Neural progenitor cell (in vitro differentiated cells): ENCODE data around the gene SPP1. TPM values are rescaled to one million over a fixed set of nuclear protein-coding genes. Genes with fewer than 3 reads are reported as not detected.

Experiments
- DNase-seq: peaks from one replicate; pipeline ENCODE4 v3.0.0-alpha.2; 2016; ENCODE audit warnings: low spot score
- H2AFZ ChIP-seq: fragments of 200-600 bp; sonication (generic); replicated peaks from 2 replicates; pipeline ENCODE4 v1.6.1; 2016; ENCODE audit warnings: antibody characterized with exemption
- H3F3A ChIP-seq: fragments of 200-600 bp; sonication (generic); 2 replicates; pipeline ENCODE4 v1.6.1; 2016; ENCODE audit warnings: antibody characterized with exemption, low read depth
- H3K27ac ChIP-seq: fragments of 200-600 bp; sonication (generic); 2 replicates; pipeline ENCODE4 v1.5.1; 2016; ENCODE audit warnings: mild to moderate bottlenecking
- H3K27me3 ChIP-seq: fragments of 200-600 bp; sonication (generic); 2 replicates; pipeline ENCODE4 v1.6.1; 2016; ENCODE audit warnings: mild to moderate bottlenecking, moderate library complexity
- H3K36me3 ChIP-seq: fragments of 200-600 bp; sonication (generic); 2 replicates; pipeline ENCODE4 v1.5.1; 2016
- H3K4me1 ChIP-seq: fragments of 200-600 bp; sonication (generic); 2 replicates; pipeline ENCODE4 v1.6.1; 2016; ENCODE audit warnings: mixed run types
- H3K4me2 ChIP-seq: fragments of 200-600 bp; sonication (generic); 2 replicates; pipeline ENCODE4 v1.6.1; 2016
- H3K4me3 ChIP-seq: fragments of 200-600 bp; sonication (generic); 2 replicates; pipeline ENCODE4 v1.5.1; 2016
- H3K79me2 ChIP-seq: fragments of 200-600 bp; sonication (generic); 2 replicates; pipeline ENCODE4 v1.6.1; 2016; ENCODE audit warnings: low read depth
- H3K9ac ChIP-seq: fragments of 200-600 bp; sonication (generic); 2 replicates; pipeline ENCODE4 v1.6.1; 2016
- H3K9me3 ChIP-seq: fragments of 200-600 bp; sonication (generic); 2 replicates; pipeline ENCODE4 v1.5.1; 2016; ENCODE audit warnings: low read depth
- H4K20me1 ChIP-seq: fragments of 200-600 bp; sonication (generic); 2 replicates; pipeline ENCODE4 v1.6.1; 2016; ENCODE audit warnings: low read depth
- H3K27ac Mint-ChIP-seq: 3 replicates; pipeline ENCODE4 v1.8.0; 2021; ENCODE audit warnings: mixed read lengths
- H3K27me3 Mint-ChIP-seq: 2 replicates; pipeline ENCODE4 v1.8.0; 2022; ENCODE audit warnings: low read depth, mild to moderate bottlenecking, inconsistent platforms, moderate library complexity, mixed read lengths; ENCODE audit not compliant: insufficient read depth
- H3K36me3 Mint-ChIP-seq: 3 replicates; pipeline ENCODE4 v1.8.0; 2021; ENCODE audit warnings: mixed read lengths
- H3K4me1 Mint-ChIP-seq: 3 replicates; pipeline ENCODE4 v1.8.0; 2021; ENCODE audit warnings: mixed read lengths
- H3K4me3 Mint-ChIP-seq: 3 replicates; pipeline ENCODE4 v1.8.0; 2021; ENCODE audit warnings: mild to moderate bottlenecking, moderate library complexity, mixed read lengths
- H3K9me3 Mint-ChIP-seq: 3 replicates; pipeline ENCODE4 v1.8.0; 2020; ENCODE audit warnings: mixed read lengths
- EZH2 ChIP-seq: fragments of 200-600 bp; sonication (generic); IDR thresholded peaks from 2 replicates; pipeline ENCODE4 v1.6.1; 2017; ENCODE audit warnings: antibody characterized with exemption, mild to moderate bottlenecking, moderate library complexity
- EZH2phosphoT487 ChIP-seq: fragments of 200-600 bp; sonication (generic); IDR thresholded peaks from 2 replicates; pipeline ENCODE4 v1.6.1; 2017; ENCODE audit warnings: antibody characterized with exemption
- total RNA-seq: library from RNA; depleted of rRNA; stranded (reverse); fragments of >200 nt; gene quantifications from 2 replicates; pipeline ENCODE4 v1.2.3, GENCODE V29; 2015; ENCODE audit warnings: low replicate concordance
- TF ChIP-seq, protein P1 (sequence below): fragments of 200-600 bp; sonication (generic); IDR thresholded peaks from 2 replicates; pipeline ENCODE4 v1.5.1; 2017; ENCODE audit warnings: antibody characterized with exemption, mild to moderate bottlenecking

The SPP1 gene
- total RNA-seq, 1 donor from 2014 or later = 0.54 TPM

- Histone ChIP-seq H3K9me3 (no peaks in the 10 kb centered on the region), H3K36me3 (no peaks in the 10 kb centered on the region), H2AFZ (no peak overlapping the region), H3K4me1 (peaks cover 11% of the 10 kb centered on the region), H3F3A (no peaks in the 10 kb centered on the region), H3K27me3 (no peaks in the 10 kb centered on the region), H3K4me2 (no peak overlapping the region), H4K20me1 (no peaks in the 10 kb centered on the region), H3K9ac (no peak overlapping the region), H3K27ac (no peak overlapping the region), H3K79me2 (no peaks in the 10 kb centered on the region), H3K4me3 (no peak overlapping the region)
- Mint-ChIP-seq H3K36me3 (no peaks in the 10 kb centered on the region), H3K9me3 (no peaks in the 10 kb centered on the region), H3K27me3 (no peaks in the 10 kb centered on the region), H3K4me3 (no peak overlapping the region), H3K27ac (no peak overlapping the region), H3K4me1 (peaks cover 15% of the 10 kb centered on the region)
- no peak for DNase-seq
- TF ChIP-seq, protein P1, sequence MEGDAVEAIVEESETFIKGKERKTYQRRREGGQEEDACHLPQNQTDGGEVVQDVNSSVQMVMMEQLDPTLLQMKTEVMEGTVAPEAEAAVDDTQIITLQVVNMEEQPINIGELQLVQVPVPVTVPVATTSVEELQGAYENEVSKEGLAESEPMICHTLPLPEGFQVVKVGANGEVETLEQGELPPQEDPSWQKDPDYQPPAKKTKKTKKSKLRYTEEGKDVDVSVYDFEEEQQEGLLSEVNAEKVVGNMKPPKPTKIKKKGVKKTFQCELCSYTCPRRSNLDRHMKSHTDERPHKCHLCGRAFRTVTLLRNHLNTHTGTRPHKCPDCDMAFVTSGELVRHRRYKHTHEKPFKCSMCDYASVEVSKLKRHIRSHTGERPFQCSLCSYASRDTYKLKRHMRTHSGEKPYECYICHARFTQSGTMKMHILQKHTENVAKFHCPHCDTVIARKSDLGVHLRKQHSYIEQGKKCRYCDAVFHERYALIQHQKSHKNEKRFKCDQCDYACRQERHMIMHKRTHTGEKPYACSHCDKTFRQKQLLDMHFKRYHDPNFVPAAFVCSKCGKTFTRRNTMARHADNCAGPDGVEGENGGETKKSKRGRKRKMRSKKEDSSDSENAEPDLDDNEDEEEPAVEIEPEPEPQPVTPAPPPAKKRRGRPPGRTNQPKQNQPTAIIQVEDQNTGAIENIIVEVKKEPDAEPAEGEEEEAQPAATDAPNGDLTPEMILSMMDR = no peak
- TF ChIP-seq EZH2 (no peak), EZH2phosphoT487 (no peak)
Measured at GRCh38 chr4:87943660-87944149, 31.8 kb upstream of the SPP1 start.

GRCh38 chr4:87944967-87945366 lies 30.5 kb upstream of the SPP1 start:
- Histone ChIP-seq H3K4me3 (no peak overlapping the region), H3K4me2 (no peak overlapping the region), H2AFZ (no peak overlapping the region), H3K27ac (no peak overlapping the region), H4K20me1 (no peaks in the 10 kb centered on the region), H3K9ac (no peak overlapping the region), H3K27me3 (no peaks in the 10 kb centered on the region), H3K9me3 (no peaks in the 10 kb centered on the region), H3F3A (no peaks in the 10 kb centered on the region), H3K79me2 (no peaks in the 10 kb centered on the region), H3K4me1 (peaks cover 4% of the 10 kb centered on the region), H3K36me3 (no peaks in the 10 kb centered on the region)
- H3K36me3 Mint-ChIP-seq = no peaks in the 10 kb centered on the region
- TF ChIP-seq EZH2phosphoT487 = no peak
- TF ChIP-seq EZH2 = no peak
- TF ChIP-seq, protein P1 = no peak
- H3K4me1 Mint-ChIP-seq = peaks cover 8% of the 10 kb centered on the region
- H3K27ac Mint-ChIP-seq = no peak overlapping the region
- H3K4me3 Mint-ChIP-seq = no peak overlapping the region
- H3K9me3 Mint-ChIP-seq = no peaks in the 10 kb centered on the region
- no peaks in the 10 kb centered on the region for H3K27me3 Mint-ChIP-seq
- no peak for DNase-seq

- no peak overlapping the region for H3K4me3 ChIP-seq
- Mint-ChIP-seq H3K4me3 (no peak overlapping the region), H3K27ac (no peak overlapping the region), H3K4me1 (peaks cover 5% of the 10 kb centered on the region), H3K9me3 (no peaks in the 10 kb centered on the region), H3K36me3 (no peaks in the 10 kb centered on the region), H3K27me3 (no peaks in the 10 kb centered on the region)
- no peaks in the 10 kb centered on the region for H3K27me3 ChIP-seq
- no peak for DNase-seq
- peak overlapping the region; percentile 6 for H2AFZ ChIP-seq
- TF ChIP-seq EZH2 (no peak), EZH2phosphoT487 (no peak)
- TF ChIP-seq, protein P1 = no peak
- no peaks in the 10 kb centered on the region for H3F3A ChIP-seq
- no peak overlapping the region for H3K27ac ChIP-seq
- H3K36me3 ChIP-seq = no peaks in the 10 kb centered on the region
- no peaks in the 10 kb centered on the region for H3K79me2 ChIP-seq
- H4K20me1 ChIP-seq = no peaks in the 10 kb centered on the region
- no peaks in the 10 kb centered on the region for H3K4me1 ChIP-seq
- H3K9me3 ChIP-seq = no peaks in the 10 kb centered on the region
- H3K4me2 ChIP-seq = no peak overlapping the region
- no peak overlapping the region for H3K9ac ChIP-seq
Measured at GRCh38 chr4:87946766-87947165, 28.7 kb upstream of the SPP1 start.
